Sigmoid colon (tissue), 4 donors: ENCODE results near the gene DNAAF5.

Experiments
- CTCF ChIP-seq, 4 experiments: fragments of 450-650 bp in 3 of 4; fragments of 200-600 bp in 1 of 4; IDR thresholded peaks; one replicate each; pipeline ENCODE4 v1.5.1; 2016 to 2019; ENCODE audit warnings: antibody characterized with exemption in 4 of 4, mild to moderate bottlenecking in 3 of 4, moderate library complexity in 2 of 4
- EP300 ChIP-seq, 4 donors: sonication (generic); formaldehyde crosslinking; IDR thresholded peaks; one replicate each; pipeline ENCODE4 v1.6.1; 2017; ENCODE audit warnings: antibody characterized with exemption in 4 of 4
- POLR2A ChIP-seq, 2 donors: fragments of 450-650 bp; IDR thresholded peaks; one replicate each; pipeline ENCODE4 v1.6.1; 2016; ENCODE audit warnings: antibody characterized with exemption in 2 of 2, mild to moderate bottlenecking in 2 of 2, moderate library complexity in 2 of 2
- POLR2AphosphoS5 ChIP-seq, 4 donors: sonication (generic); formaldehyde crosslinking; IDR thresholded peaks; one replicate each; pipeline ENCODE4 v1.6.1; 2017; ENCODE audit warnings: antibody characterized with exemption in 4 of 4

- TF ChIP-seq CTCF (IDR thresholded peaks at IDR 0.05) (no peak), EP300 (IDR thresholded peaks at IDR 0.05) (no peak), POLR2A (IDR thresholded peaks at IDR 0.05) (no peak), POLR2AphosphoS5 (IDR thresholded peaks at IDR 0.05) (no peak)
Measured at GRCh38 chr7:767580-767940, 41.1 kb downstream of the DNAAF5 start.
